Measurements from ENCODE around the gene ALOX15B.

Gene ALOX15B

GRCh38 chr17:8038954-8039610, at the start of gene ALOX15B:
TSS of gene ALOX15B (plus strand) at chr17:8039059. CDS start at chr17:8039156, 97 bp downstream.
- DNase-seq: no peak

- DNase-seq: peak; percentile 96
These were observed 48.8 kb upstream of the ALOX15B start for GRCh38 chr17:7989781-7990655.

- DNase-seq: no peak
These were observed 46.3 kb upstream of the ALOX15B start for GRCh38 chr17:7992516-7992915.

- DNase-seq: no peak
These were observed 45.9 kb upstream of the ALOX15B start for GRCh38 chr17:7992924-7993323.

- DNase-seq: no peak
These were observed 44.8 kb upstream of the ALOX15B start for GRCh38 chr17:7993972-7994589.

- no peak for DNase-seq
These were observed 43.1 kb upstream of the ALOX15B start for GRCh38 chr17:7995724-7996123.

- DNase-seq: no peak
These were observed 41.7 kb upstream of the ALOX15B start for GRCh38 chr17:7997186-7997585.

GRCh38 chr17:8001976-8002720, 36.7 kb upstream of the ALOX15B start, which contains the start of gene GUCY2D:
TSS of gene GUCY2D (plus strand) at chr17:8002615. CDS start at chr17:8003048, 433 bp downstream.
- no peak for DNase-seq

- no peak for DNase-seq
These were observed 35.9 kb upstream of the ALOX15B start for GRCh38 chr17:8002721-8003593.

GRCh38 chr17:8003594-8004181, 35.2 kb upstream of the ALOX15B start:
- DNase-seq: no peak

- no peak for DNase-seq
These were observed 34.0 kb upstream of the ALOX15B start for GRCh38 chr17:8004899-8005298.

GRCh38 chr17:8005357-8005756, 33.5 kb upstream of the ALOX15B start:
- no peak for DNase-seq

- DNase-seq: no peak
These were observed 32.7 kb upstream of the ALOX15B start for GRCh38 chr17:8005967-8006730.

- DNase-seq: no peak
These were observed 31.8 kb upstream of the ALOX15B start for GRCh38 chr17:8006836-8007680.

- DNase-seq: no peak
These were observed 31.0 kb upstream of the ALOX15B start for GRCh38 chr17:8007836-8008235.

GRCh38 chr17:8012045-8012580, 26.7 kb upstream of the ALOX15B start:
- no peak for DNase-seq

- no peak for DNase-seq
These were observed 25.7 kb upstream of the ALOX15B start for GRCh38 chr17:8012996-8013640.

- DNase-seq: no peak
These were observed 24.9 kb upstream of the ALOX15B start for GRCh38 chr17:8013731-8014557.

Data from stimulated activated CD4-positive, alpha-beta T cell treated with anti-CD3 and anti-CD28 coated beads, Interleukin-12 subunit alpha, Interleukin-12 subunit beta, amount 100 ng/mL, for 4 hours (primary cell).